ENCODE results near the gene AGTPBP1.

GRCh38 chr9:85645909-85646627, 95.7 kb downstream of the AGTPBP1 start:
- TF ChIP-seq ETV6 (CRISPR knock-in tag; IDR thresholded peaks at IDR 0.05) (no peak), CTCF (IDR thresholded peaks at IDR 0.05) (no peak), JAZF1 (CRISPR knock-in tag; IDR thresholded peaks at IDR 0.05) (no peak), RELA (CRISPR knock-in tag; IDR thresholded peaks at IDR 0.05; ENCODE audit: borderline replicate concordance) (no peak), NR1H2 (CRISPR knock-in tag; IDR thresholded peaks at IDR 0.05) (no peak), USF2 (CRISPR knock-in tag; IDR thresholded peaks at IDR 0.05) (no peak), E2F1 (CRISPR knock-in tag; IDR thresholded peaks at IDR 0.05) (no peak), STAT6 (CRISPR knock-in tag; conservative IDR thresholded peaks at IDR 0.05; ENCODE audit: low read depth) (no peak), ATF3 (CRISPR knock-in tag; conservative IDR thresholded peaks at IDR 0.05) (no peak), JUN (CRISPR knock-in tag; IDR thresholded peaks at IDR 0.05) (no peak), PRRX2 (CRISPR knock-in tag; IDR thresholded peaks at IDR 0.05) (no peak)
